Measurements from ENCODE around the gene MTHFD2.

Gene MTHFD2

DNA sequence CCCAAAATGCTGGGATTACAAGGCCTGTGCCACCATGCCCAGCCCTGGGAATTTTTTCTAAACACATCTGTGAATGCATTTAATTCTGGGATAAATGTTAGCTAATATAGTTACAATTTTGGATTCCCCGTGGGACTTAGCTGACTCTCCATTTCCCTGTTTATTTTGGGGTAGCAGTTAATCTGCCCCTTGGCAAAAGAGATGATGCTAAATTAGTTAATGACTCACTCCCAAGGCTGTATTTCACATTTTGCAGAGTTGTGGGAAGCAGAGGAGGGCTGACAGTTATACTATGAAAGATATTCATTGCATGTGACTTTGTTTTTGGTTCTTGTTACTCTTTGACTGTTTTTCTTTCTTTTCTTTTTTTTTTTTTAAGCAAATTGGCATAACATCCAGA, 3.2 kb downstream of the MTHFD2 start:
- H3K36me3 ChIP-seq (ENCODE audit: insufficient read depth, low read length): no peaks in the 10 kb centered on the region

DNA sequence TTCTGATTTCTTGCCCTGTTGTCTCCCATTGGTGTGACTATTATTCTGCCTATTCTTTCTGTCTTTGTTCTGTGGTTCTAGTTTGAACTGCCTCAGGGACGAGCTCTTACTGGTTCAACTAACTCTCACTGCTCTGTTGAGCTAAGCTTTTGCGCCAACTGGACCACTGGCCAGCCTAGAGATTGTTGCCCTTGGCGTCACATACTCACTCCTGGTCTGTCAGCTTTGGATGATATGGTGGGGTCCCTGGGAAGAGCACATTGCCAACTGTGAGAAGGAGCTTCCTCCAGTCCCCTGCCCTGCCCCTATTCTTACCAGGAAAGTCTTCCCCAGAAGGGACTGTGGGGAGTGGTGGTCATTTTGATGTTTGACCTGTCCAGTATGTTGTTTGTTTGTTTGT, 6.0 kb downstream of the MTHFD2 start:
- Histone ChIP-seq H3K79me2 (ENCODE audit: insufficient read depth, low read length) (peaks cover 98% of the 10 kb centered on the region), H3K36me3 (ENCODE audit: insufficient read depth, low read length) (peaks cover 22% of the 10 kb centered on the region), H3K9ac (ENCODE audit: low read depth, low read length, poor library complexity, severe bottlenecking) (peak overlapping the region; percentile 40), H3K27me3 (ENCODE audit: insufficient read depth, low read length, poor library complexity, severe bottlenecking) (no peaks in the 10 kb centered on the region), H3K4me1 (ENCODE audit: insufficient read depth, low read length, poor library complexity, severe bottlenecking) (peaks cover 76% of the 10 kb centered on the region), H3K9me2 (replicated peaks; ENCODE audit: low read depth, low read length) (no peaks in the 10 kb centered on the region), H3F3A (ENCODE audit: low read depth) (peaks cover 14% of the 10 kb centered on the region), H2AFZ (ENCODE audit: low read length) (no peak overlapping the region), H3K4me3 (ENCODE audit: low read length, poor library complexity, severe bottlenecking) (peak overlapping the region; percentile 70), H3K4me2 (ENCODE audit: low read depth, low read length, poor library complexity, severe bottlenecking) (peak overlapping the region; percentile 94), H3K9me3 (ENCODE audit: insufficient read depth, low read depth, low read length) (no peaks in the 10 kb centered on the region), H4K20me1 (ENCODE audit: insufficient read depth, low read length, poor library complexity, severe bottlenecking) (peaks cover 85% of the 10 kb centered on the region)
- TF ChIP-seq EZH2phosphoT487 (IDR thresholded peaks at IDR 0.05; ENCODE audit: borderline replicate concordance): no peak
- TF ChIP-seq, protein P1, sequence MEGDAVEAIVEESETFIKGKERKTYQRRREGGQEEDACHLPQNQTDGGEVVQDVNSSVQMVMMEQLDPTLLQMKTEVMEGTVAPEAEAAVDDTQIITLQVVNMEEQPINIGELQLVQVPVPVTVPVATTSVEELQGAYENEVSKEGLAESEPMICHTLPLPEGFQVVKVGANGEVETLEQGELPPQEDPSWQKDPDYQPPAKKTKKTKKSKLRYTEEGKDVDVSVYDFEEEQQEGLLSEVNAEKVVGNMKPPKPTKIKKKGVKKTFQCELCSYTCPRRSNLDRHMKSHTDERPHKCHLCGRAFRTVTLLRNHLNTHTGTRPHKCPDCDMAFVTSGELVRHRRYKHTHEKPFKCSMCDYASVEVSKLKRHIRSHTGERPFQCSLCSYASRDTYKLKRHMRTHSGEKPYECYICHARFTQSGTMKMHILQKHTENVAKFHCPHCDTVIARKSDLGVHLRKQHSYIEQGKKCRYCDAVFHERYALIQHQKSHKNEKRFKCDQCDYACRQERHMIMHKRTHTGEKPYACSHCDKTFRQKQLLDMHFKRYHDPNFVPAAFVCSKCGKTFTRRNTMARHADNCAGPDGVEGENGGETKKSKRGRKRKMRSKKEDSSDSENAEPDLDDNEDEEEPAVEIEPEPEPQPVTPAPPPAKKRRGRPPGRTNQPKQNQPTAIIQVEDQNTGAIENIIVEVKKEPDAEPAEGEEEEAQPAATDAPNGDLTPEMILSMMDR (conservative IDR thresholded peaks at IDR 0.05; ENCODE audit: low read length): no peak

More for the DNA sequence above, 3.2 kb downstream of the MTHFD2 start:
- H3F3A ChIP-seq (ENCODE audit: low read depth): peaks cover 14% of the 10 kb centered on the region
- H3K79me2 ChIP-seq (ENCODE audit: insufficient read depth, low read length): peaks cover 76% of the 10 kb centered on the region
- peak overlapping the region; percentile 94 for H3K4me2 ChIP-seq (ENCODE audit: low read depth, low read length, poor library complexity, severe bottlenecking)
- no peaks in the 10 kb centered on the region for H3K9me2 ChIP-seq (replicated peaks; ENCODE audit: low read depth, low read length)
- no peak overlapping the region for H2AFZ ChIP-seq (ENCODE audit: low read length)
- H4K20me1 ChIP-seq (ENCODE audit: insufficient read depth, low read length, poor library complexity, severe bottlenecking): peaks cover 67% of the 10 kb centered on the region
- peak overlapping the region; percentile 90 for H3K4me3 ChIP-seq (ENCODE audit: low read length, poor library complexity, severe bottlenecking)
- TF ChIP-seq EZH2phosphoT487 (IDR thresholded peaks at IDR 0.05; ENCODE audit: borderline replicate concordance): no peak
- TF ChIP-seq, protein P1 (conservative IDR thresholded peaks at IDR 0.05; ENCODE audit: low read length): no peak
- H3K27me3 ChIP-seq (ENCODE audit: insufficient read depth, low read length, poor library complexity, severe bottlenecking): no peaks in the 10 kb centered on the region
- H3K9ac ChIP-seq (ENCODE audit: low read depth, low read length, poor library complexity, severe bottlenecking): peak overlapping the region; percentile 99
- H3K9me3 ChIP-seq (ENCODE audit: insufficient read depth, low read depth, low read length): no peaks in the 10 kb centered on the region
- peaks cover 72% of the 10 kb centered on the region for H3K4me1 ChIP-seq (ENCODE audit: insufficient read depth, low read length, poor library complexity, severe bottlenecking)

- Histone ChIP-seq H3K9me3 (ENCODE audit: insufficient read depth, low read depth, low read length) (no peaks in the 10 kb centered on the region), H3K27me3 (ENCODE audit: insufficient read depth, low read length, poor library complexity, severe bottlenecking) (no peaks in the 10 kb centered on the region), H4K20me1 (ENCODE audit: insufficient read depth, low read length, poor library complexity, severe bottlenecking) (peaks cover 85% of the 10 kb centered on the region), H3K79me2 (ENCODE audit: insufficient read depth, low read length) (peaks cover 98% of the 10 kb centered on the region), H3K4me3 (ENCODE audit: low read length, poor library complexity, severe bottlenecking) (peak overlapping the region; percentile 70), H3K4me2 (ENCODE audit: low read depth, low read length, poor library complexity, severe bottlenecking) (peak overlapping the region; percentile 94), H3F3A (ENCODE audit: low read depth) (peaks cover 14% of the 10 kb centered on the region), H3K9ac (ENCODE audit: low read depth, low read length, poor library complexity, severe bottlenecking) (peak overlapping the region; percentile 40), H2AFZ (ENCODE audit: low read length) (no peak overlapping the region), H3K4me1 (ENCODE audit: insufficient read depth, low read length, poor library complexity, severe bottlenecking) (peaks cover 69% of the 10 kb centered on the region), H3K36me3 (ENCODE audit: insufficient read depth, low read length) (peaks cover 29% of the 10 kb centered on the region), H3K9me2 (replicated peaks; ENCODE audit: low read depth, low read length) (no peaks in the 10 kb centered on the region)
- TF ChIP-seq, protein P1 (conservative IDR thresholded peaks at IDR 0.05; ENCODE audit: low read length): no peak
- TF ChIP-seq EZH2phosphoT487 (IDR thresholded peaks at IDR 0.05; ENCODE audit: borderline replicate concordance): no peak
Observed at GRCh38 chr2:74205113-74205512, 6.7 kb downstream of the MTHFD2 start.

Data from Loucy (cell line).